Naive thymus-derived CD4-positive, alpha-beta T cell (primary cell): ENCODE measurements around the gene MMP2. TPM values are rescaled to one million over a fixed set of nuclear protein-coding genes. Genes with fewer than 3 reads are reported as not detected.
A peak's percentile ranks its signal among the peaks of the same experiment; 100 is the strongest.

Source experiments
- ATAC-seq: fragments of 150-1000 bp; cut with Tn5 transposase; 2 replicates; pipeline ENCODE4 v1.10.0; 2021; ENCODE audit warnings: mild to moderate bottlenecking, moderate library complexity
- CTCF ChIA-PET: fragments of 350-600 bp; sonication (Branson Sonifier 250); formaldehyde crosslinking; loops from one replicate; lab custom pipeline; 2021; ENCODE audit warnings: antibody characterized with exemption; lab: Charles Lee
- POLR2A ChIA-PET: fragments of 350-600 bp; sonication (Branson Sonifier 250); formaldehyde crosslinking; loops from one replicate; lab custom pipeline; 2021; ENCODE audit warnings: antibody characterized with exemption, inconsistent platforms; lab: Charles Lee
- DNase-seq, 9 donors: peaks; one replicate each; pipeline versions ENCODE4 v3.0.0 to v3.0.0-alpha.2; 2020 to 2022; ENCODE audit warnings: mixed read lengths in 1 of 9
- H3K27ac ChIP-seq: one replicate; pipeline ENCODE4 v1.7.0; 2013; ENCODE audit warnings: mild to moderate bottlenecking, low read depth, low read length, moderate library complexity
- H3K27me3 ChIP-seq, 2 donors: one replicate each; pipeline ENCODE4 v1.7.0; 2013; ENCODE audit warnings: low read length in 2 of 2, mild to moderate bottlenecking in 2 of 2, moderate library complexity in 2 of 2; ENCODE audit not compliant: control insufficient read depth in 2 of 2, insufficient read depth in 2 of 2
- H3K36me3 ChIP-seq, 3 experiments: 1 replicate in 2 of 3; 2 replicates in 1 of 3; pipeline ENCODE4 v1.7.0; 2013; ENCODE audit warnings: low read length in 3 of 3, mild to moderate bottlenecking in 3 of 3, moderate library complexity in 1 of 3; ENCODE audit not compliant: insufficient read depth in 3 of 3, control insufficient read depth in 2 of 3
- H3K4me1 ChIP-seq, 2 donors: one replicate each; pipeline ENCODE4 v1.7.0; 2013; ENCODE audit warnings: low read length in 2 of 2, mild to moderate bottlenecking in 2 of 2, moderate library complexity in 1 of 2; ENCODE audit not compliant: control insufficient read depth in 2 of 2, insufficient read depth in 2 of 2
- H3K4me3 ChIP-seq: 2 replicates; pipeline ENCODE4 v1.7.0; 2013; ENCODE audit warnings: mild to moderate bottlenecking, low read length
- H3K9me3 ChIP-seq, 3 experiments: 1 replicate in 2 of 3; 2 replicates in 1 of 3; pipeline ENCODE4 v1.7.0; 2013; ENCODE audit warnings: low read length in 3 of 3; ENCODE audit not compliant: control insufficient read depth in 2 of 3
- H3K27ac Mint-ChIP-seq, 9 donors: one replicate each; pipeline ENCODE4 v1.8.0; 2020 to 2022; ENCODE audit warnings: mixed read lengths in 9 of 9, mild to moderate bottlenecking in 8 of 9, moderate library complexity in 5 of 9, inconsistent platforms in 2 of 9
- H3K27me3 Mint-ChIP-seq, 5 donors: one replicate each; pipeline ENCODE4 v1.8.0; 2021 to 2022; ENCODE audit warnings: mixed read lengths in 5 of 5, mild to moderate bottlenecking in 1 of 5
- H3K36me3 Mint-ChIP-seq, 5 donors: one replicate each; pipeline ENCODE4 v1.8.0; 2020 to 2022; ENCODE audit warnings: mixed read lengths in 5 of 5, mild to moderate bottlenecking in 3 of 5, inconsistent platforms in 1 of 5
- H3K4me1 Mint-ChIP-seq, 7 donors: one replicate each; pipeline ENCODE4 v1.8.0; 2020 to 2022; ENCODE audit warnings: mixed read lengths in 7 of 7, mild to moderate bottlenecking in 3 of 7, inconsistent platforms in 1 of 7
- H3K4me3 Mint-ChIP-seq, 10 donors: one replicate each; pipeline ENCODE4 v1.8.0; 2020 to 2022; ENCODE audit warnings: mild to moderate bottlenecking in 10 of 10, mixed read lengths in 10 of 10, moderate library complexity in 6 of 10, inconsistent platforms in 2 of 10
- H3K9me3 Mint-ChIP-seq, 11 donors: one replicate each; pipeline ENCODE4 v1.8.0; 2020 to 2022; ENCODE audit warnings: mixed read lengths in 11 of 11, mild to moderate bottlenecking in 4 of 11, inconsistent platforms in 1 of 11, moderate library complexity in 1 of 11
- intact Hi-C, 2 donors: fragments of 100-400 bp; cut with micrococcal nuclease; formaldehyde crosslinking; loops; one replicate each; pipeline ENCODE4 v1.15.1; 2023
- polyA plus RNA-seq, 2 donors: library from polyadenylated mRNA; unstranded; fragments of 300-500 nt; fragmentation: Illumina TruSeq; gene quantifications; one replicate each; pipeline ENCODE4 v1.2.3, GENCODE V29; 2021
- total RNA-seq, 6 experiments: library from RNA in 5 of 6; stranded (reverse) in 5 of 6; gene quantifications; 1 replicate in 5 of 6; 2 replicates in 1 of 6; pipeline ENCODE4 v1.2.3 and lab custom pipeline; 2021 to 2026

MMP2 gene
- total and polyA plus RNA-seq, 7 experiments from 2014 or later, result 0.51 to 0.59 (median 0.58) TPM; not detected in 3

DNA sequence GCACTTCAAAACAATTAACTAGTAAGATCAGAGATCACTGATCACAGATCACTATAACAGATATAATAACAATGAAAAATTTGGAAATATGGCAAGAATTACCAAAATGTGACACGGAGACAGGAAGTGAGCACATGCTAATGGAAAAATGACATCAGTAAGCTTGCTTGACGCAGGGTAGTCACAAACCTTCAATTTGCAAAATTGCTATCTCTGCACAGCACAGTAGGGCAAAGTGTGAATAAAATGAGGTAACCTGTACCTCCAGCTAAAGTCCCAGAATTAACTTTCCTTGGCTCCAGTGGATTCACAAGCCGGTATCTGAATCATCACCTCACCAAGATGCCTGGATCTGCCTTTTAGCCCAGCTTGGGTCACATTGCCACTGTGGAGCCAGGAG is 4.2 kb upstream of the MMP2 start:
- Mint-ChIP-seq H3K4me3 (no peak overlapping the region), H3K27ac (no peak overlapping the region), H3K4me1 (peaks cover 0 to 18% (median 0%) of the 10 kb centered on the region in 7 donors), H3K36me3 (peaks cover 0 to 6% (median 0%) of the 10 kb centered on the region in 5 donors), H3K27me3 (peaks cover 21 to 35% (median 24%) of the 10 kb centered on the region in 5 donors), H3K9me3 (no peaks in the 10 kb centered on the region)
- H3K4me3 ChIP-seq, result no peak overlapping the region
- H3K27me3 ChIP-seq, result no peaks in the 10 kb centered on the region
- ATAC-seq (no peak), DNase-seq (no peak)
- no peaks in the 10 kb centered on the region for H3K36me3 ChIP-seq
- no peak overlapping the region for H3K27ac ChIP-seq
- H3K4me1 ChIP-seq, result no peaks in the 10 kb centered on the region
- POLR2A ChIA-PET, result no interaction called here
- no peaks in the 10 kb centered on the region for H3K9me3 ChIP-seq
- CTCF ChIA-PET, result interaction anchor here (1.1 kb wide), 1 partner anchor 10 kb away, joined by 4 read pairs; no protein-coding TSS in a partner anchor
- intact Hi-C loops, result no loop called here

GRCh38 chr16:55475919-55476318 is 3.1 kb upstream of the MMP2 start:
- peaks cover 0 to 6% (median 0%) of the 10 kb centered on the region in 5 donors for H3K36me3 Mint-ChIP-seq
- no peak for ATAC-seq
- no peaks in the 10 kb centered on the region for H3K36me3 ChIP-seq
- ChIA-PET CTCF (interaction anchor here (1.1 kb wide), 1 partner anchor 11 kb away, joined by 4 read pairs; no protein-coding TSS in a partner anchor), POLR2A (no interaction called here)
- no peaks in the 10 kb centered on the region for H3K4me1 ChIP-seq
- no peak overlapping the region for H3K4me3 ChIP-seq
- no peak for DNase-seq
- H3K27ac Mint-ChIP-seq, result no peak overlapping the region
- H3K4me3 Mint-ChIP-seq, result no peak overlapping the region
- no peaks in the 10 kb centered on the region for H3K9me3 ChIP-seq
- H3K27me3 Mint-ChIP-seq, result peaks cover 31 to 46% (median 35%) of the 10 kb centered on the region in 5 donors
- H3K9me3 Mint-ChIP-seq, result no peaks in the 10 kb centered on the region
- H3K27ac ChIP-seq, result no peak overlapping the region
- intact Hi-C loops, result no loop called here
- peaks cover 0 to 18% (median 0%) of the 10 kb centered on the region in 7 donors for H3K4me1 Mint-ChIP-seq
- peaks cover 0 to 3% of the 10 kb centered on the region in 2 donors for H3K27me3 ChIP-seq

DNA sequence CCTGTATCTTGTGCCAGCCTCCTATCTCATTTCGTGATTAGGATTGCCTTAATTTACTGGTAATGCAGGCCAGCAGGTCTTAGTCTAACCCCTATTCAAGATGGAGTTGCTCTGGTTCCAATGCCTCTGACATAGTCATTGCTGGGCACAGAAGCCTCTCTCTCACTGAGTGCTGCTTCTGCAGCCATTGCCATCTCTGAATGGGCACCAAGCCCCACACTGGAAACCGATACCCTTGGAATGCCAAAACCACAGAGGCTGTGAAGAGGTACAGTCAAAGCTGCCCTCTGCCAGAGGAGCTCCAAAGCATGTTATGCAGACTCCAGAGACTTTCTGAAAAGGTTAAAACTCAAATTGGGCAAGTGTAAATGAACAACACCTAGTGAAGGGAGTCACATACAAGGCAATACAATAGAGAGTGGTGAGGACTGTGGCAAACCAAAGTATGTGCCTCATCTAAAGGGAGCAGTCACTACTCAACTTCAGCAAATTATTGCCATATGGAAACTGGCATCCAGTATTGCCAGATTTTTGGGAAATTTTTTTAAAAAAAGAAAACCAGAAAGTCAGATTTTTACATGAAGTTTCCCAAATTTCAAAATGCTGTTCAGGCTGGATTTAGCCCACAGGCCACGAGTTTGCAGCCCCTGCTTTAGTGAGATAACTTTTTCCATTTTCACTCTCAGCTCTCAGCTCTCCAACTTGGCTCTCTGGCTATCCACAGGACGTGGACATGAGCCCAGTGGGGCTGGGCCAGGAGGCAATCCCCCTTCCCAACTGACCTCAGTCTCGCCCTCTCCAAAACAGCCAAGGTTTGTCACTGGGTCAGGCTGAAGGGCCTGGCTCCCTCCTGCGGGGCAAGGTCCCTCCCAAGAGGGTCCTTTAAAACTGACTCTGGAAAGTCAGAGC is 2.1 kb upstream of the MMP2 start:
- Mint-ChIP-seq H3K27me3 (peaks cover 33 to 51% (median 36%) of the 10 kb centered on the region in 5 donors), H3K9me3 (no peaks in the 10 kb centered on the region), H3K4me3 (no peak overlapping the region), H3K27ac (no peak overlapping the region), H3K4me1 (peaks cover 0 to 11% (median 0%) of the 10 kb centered on the region in 7 donors), H3K36me3 (peaks cover 0 to 6% (median 0%) of the 10 kb centered on the region in 5 donors)
- ATAC-seq, result no peak
- DNase-seq, result no peak
- Histone ChIP-seq H3K9me3 (no peaks in the 10 kb centered on the region), H3K27ac (no peak overlapping the region), H3K27me3 (peaks cover 0 to 3% of the 10 kb centered on the region in 2 donors), H3K4me3 (no peak overlapping the region), H3K4me1 (no peaks in the 10 kb centered on the region), H3K36me3 (no peaks in the 10 kb centered on the region)
- intact Hi-C loops, result no loop called here
- POLR2A ChIA-PET, result no interaction called here
- CTCF ChIA-PET, result no interaction called here

DNA sequence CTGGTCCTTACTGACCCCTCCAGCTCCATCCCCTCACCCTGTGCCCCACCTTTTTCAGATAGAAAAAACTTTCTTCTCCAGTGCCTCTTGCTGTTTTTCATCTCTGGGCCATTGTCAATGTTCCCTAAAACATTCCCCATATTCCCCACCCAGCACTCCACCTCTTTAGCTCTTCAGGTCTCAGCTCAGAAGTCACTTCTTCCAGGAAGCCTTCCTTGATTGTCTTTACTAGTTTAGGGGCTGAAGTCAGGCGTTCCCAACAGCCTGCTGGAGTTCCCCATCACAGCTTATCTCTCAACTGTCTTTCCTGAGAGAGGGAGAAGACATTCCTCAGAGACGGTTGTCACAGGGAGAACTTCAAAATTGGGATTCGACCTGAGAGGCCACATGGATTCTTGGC is 1.3 kb upstream of the MMP2 start:
- Mint-ChIP-seq H3K27me3 (peaks cover 33 to 50% (median 38%) of the 10 kb centered on the region in 5 donors), H3K4me3 (no peak overlapping the region), H3K9me3 (no peaks in the 10 kb centered on the region), H3K27ac (no peak overlapping the region), H3K36me3 (peaks cover 0 to 6% (median 0%) of the 10 kb centered on the region in 5 donors), H3K4me1 (peaks cover 0 to 11% (median 0%) of the 10 kb centered on the region in 7 donors)
- no peaks in the 10 kb centered on the region for H3K4me1 ChIP-seq
- no peak overlapping the region for H3K4me3 ChIP-seq
- intact Hi-C loops, result no loop called here
- H3K27ac ChIP-seq, result no peak overlapping the region
- no peak for DNase-seq
- CTCF ChIA-PET, result no interaction called here
- H3K36me3 ChIP-seq, result no peaks in the 10 kb centered on the region
- H3K27me3 ChIP-seq, result peaks cover 0 to 3% of the 10 kb centered on the region in 2 donors
- H3K9me3 ChIP-seq, result no peaks in the 10 kb centered on the region
- POLR2A ChIA-PET, result no interaction called here
- ATAC-seq, result no peak

DNA sequence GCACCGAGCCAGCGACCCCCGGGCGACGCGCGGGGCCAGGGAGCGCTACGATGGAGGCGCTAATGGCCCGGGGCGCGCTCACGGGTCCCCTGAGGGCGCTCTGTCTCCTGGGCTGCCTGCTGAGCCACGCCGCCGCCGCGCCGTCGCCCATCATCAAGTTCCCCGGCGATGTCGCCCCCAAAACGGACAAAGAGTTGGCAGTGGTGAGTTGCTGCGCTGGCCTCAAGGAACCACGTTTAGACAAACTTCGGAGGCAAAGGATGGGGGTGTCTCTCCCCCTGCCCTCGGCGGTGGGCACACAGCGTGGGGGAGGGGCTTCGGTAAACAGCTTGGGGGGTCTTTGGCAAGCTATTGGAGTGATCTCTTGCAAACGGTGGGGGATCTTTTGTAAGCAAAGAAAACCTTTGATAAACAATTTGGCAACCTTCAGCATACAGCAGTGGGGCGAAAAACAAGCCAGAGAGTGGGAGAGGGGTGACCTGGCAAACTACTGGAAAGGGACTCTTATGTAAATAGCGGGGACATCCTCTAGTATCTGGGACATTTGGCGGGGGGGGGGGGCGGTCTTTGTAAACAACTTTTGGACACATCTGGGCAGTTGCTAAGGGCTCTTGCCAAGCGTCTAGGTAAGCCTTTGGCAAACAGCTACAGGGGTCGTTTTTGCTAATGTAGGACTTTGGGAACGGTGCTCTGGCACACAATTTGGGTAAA is 587 bp downstream of the MMP2 start:
- Mint-ChIP-seq H3K36me3 (peaks cover 0 to 6% (median 0%) of the 10 kb centered on the region in 5 donors), H3K27me3 (peaks cover 36 to 56% (median 47%) of the 10 kb centered on the region in 5 donors), H3K4me3 (peak overlapping the region in 2 of 10 donors; percentile 18 to 63), H3K9me3 (peaks cover 0 to 4% (median 0%) of the 10 kb centered on the region in 11 donors), H3K27ac (no peak overlapping the region), H3K4me1 (peaks cover 0 to 11% (median 0%) of the 10 kb centered on the region in 7 donors)
- no peaks in the 10 kb centered on the region for H3K36me3 ChIP-seq
- intact Hi-C loops, result no loop called here
- H3K4me3 ChIP-seq, result no peak overlapping the region
- POLR2A ChIA-PET, result no interaction called here
- DNase-seq (no peak), ATAC-seq (no peak)
- H3K27me3 ChIP-seq, result peaks cover 0 to 3% of the 10 kb centered on the region in 2 donors
- no peak overlapping the region for H3K27ac ChIP-seq
- CTCF ChIA-PET, result no interaction called here
- H3K4me1 ChIP-seq, result no peaks in the 10 kb centered on the region
- H3K9me3 ChIP-seq, result no peaks in the 10 kb centered on the region

DNA sequence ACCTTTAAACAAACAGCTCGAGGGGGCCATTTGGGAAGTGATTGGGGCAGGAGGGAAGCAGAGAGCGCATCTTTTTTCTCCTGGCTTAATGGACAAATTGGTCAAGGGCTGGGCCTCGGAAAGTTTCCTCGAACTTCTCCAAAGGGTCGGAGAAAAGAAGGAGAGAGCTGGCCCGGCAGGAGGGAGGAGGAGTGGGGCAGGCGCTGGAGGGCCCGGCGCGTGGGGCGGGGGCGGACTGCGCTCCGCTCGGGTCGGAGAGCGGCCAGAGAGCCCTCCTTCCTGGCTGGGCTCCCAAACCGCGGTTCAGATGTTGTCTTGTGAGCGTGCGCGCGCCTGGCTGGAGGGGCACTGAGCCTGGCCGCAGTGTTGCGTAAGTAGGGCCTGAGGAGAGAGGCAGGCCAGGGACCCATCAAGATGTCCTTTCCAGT is 1.2 kb downstream of the MMP2 start:
- CTCF ChIA-PET, result no interaction called here
- H3K27me3 Mint-ChIP-seq, result peaks cover 40 to 61% (median 47%) of the 10 kb centered on the region in 5 donors

More for the DNA sequence above, 1.2 kb downstream of the MMP2 start:
- Histone ChIP-seq H3K4me3 (no peak overlapping the region), H3K27ac (no peak overlapping the region), H3K4me1 (no peaks in the 10 kb centered on the region), H3K9me3 (no peaks in the 10 kb centered on the region), H3K36me3 (no peaks in the 10 kb centered on the region), H3K27me3 (peaks cover 0 to 3% of the 10 kb centered on the region in 2 donors)
- DNase-seq (no peak), ATAC-seq (no peak)
- H3K9me3 Mint-ChIP-seq, result peaks cover 0 to 8% (median 0%) of the 10 kb centered on the region in 11 donors
- H3K4me3 Mint-ChIP-seq, result no peak overlapping the region
- H3K4me1 Mint-ChIP-seq, result peaks cover 0 to 11% (median 0%) of the 10 kb centered on the region in 7 donors
- H3K36me3 Mint-ChIP-seq, result peaks cover 0 to 10% (median 0%) of the 10 kb centered on the region in 5 donors
- H3K27ac Mint-ChIP-seq, result no peak overlapping the region
- POLR2A ChIA-PET, result no interaction called here
- intact Hi-C loops, result no loop called here
